OCI-LY1 (cell line): Measurements from ENCODE around the gene ELMO1.

ENCODE experiments used
- CTCF ChIP-seq: fragments of 200-600 bp; sonication (generic), shearing (Covaris generic); IDR thresholded peaks from 2 replicates; pipeline ENCODE4 v1.5.1; 2017; ENCODE audit warnings: mild to moderate bottlenecking, antibody characterized with exemption, low read length, moderate library complexity, mixed read lengths
- EZH2 ChIP-seq: fragments of 200-600 bp; sonication (generic), shearing (Covaris generic); IDR thresholded peaks from 2 replicates; pipeline ENCODE4 v1.8.0; 2017; ENCODE audit warnings: borderline replicate concordance, mixed run types, mild to moderate bottlenecking, antibody characterized with exemption, low read length, moderate library complexity, mixed read lengths

- TF ChIP-seq EZH2 (no peak), CTCF (no peak)
These were observed 543.9 kb downstream of the ELMO1 start for GRCh38 chr7:36904802-36905201.
